ENCODE data around the gene SHLD1. TPM values are rescaled to one million over a fixed set of nuclear protein-coding genes. Genes with fewer than 3 reads are reported as not detected.
"Not testable (repeated sequence)": the region's sequence is repeated elsewhere in the genome, so short reads cannot be mapped to it uniquely, and the experiment has no call there.

SHLD1 gene
- total and polyA plus RNA-seq, 2 experiments from 2014 or later: 8.3 to 9.1 TPM

GRCh38 chr20:5779071-5779900, 29.1 kb downstream of the SHLD1 start:
- TF ChIP-seq, protein P1, sequence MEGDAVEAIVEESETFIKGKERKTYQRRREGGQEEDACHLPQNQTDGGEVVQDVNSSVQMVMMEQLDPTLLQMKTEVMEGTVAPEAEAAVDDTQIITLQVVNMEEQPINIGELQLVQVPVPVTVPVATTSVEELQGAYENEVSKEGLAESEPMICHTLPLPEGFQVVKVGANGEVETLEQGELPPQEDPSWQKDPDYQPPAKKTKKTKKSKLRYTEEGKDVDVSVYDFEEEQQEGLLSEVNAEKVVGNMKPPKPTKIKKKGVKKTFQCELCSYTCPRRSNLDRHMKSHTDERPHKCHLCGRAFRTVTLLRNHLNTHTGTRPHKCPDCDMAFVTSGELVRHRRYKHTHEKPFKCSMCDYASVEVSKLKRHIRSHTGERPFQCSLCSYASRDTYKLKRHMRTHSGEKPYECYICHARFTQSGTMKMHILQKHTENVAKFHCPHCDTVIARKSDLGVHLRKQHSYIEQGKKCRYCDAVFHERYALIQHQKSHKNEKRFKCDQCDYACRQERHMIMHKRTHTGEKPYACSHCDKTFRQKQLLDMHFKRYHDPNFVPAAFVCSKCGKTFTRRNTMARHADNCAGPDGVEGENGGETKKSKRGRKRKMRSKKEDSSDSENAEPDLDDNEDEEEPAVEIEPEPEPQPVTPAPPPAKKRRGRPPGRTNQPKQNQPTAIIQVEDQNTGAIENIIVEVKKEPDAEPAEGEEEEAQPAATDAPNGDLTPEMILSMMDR (IDR thresholded peaks at IDR 0.05; ENCODE audit: poor library complexity): no peak
- TF ChIP-seq EZH2 (IDR thresholded peaks at IDR 0.05; ENCODE audit: borderline replicate concordance): no peak
- no peak for TF ChIP-seq EZH2phosphoT487 (IDR thresholded peaks at IDR 0.05; ENCODE audit: low read depth, severe bottlenecking, unreplicated experiment)
- WGBS (ENCODE audit: low lambda C conversion rate, missing lambda C conversion rate): 92% methylated on average over 3 of the region's 3 CpGs
- no peaks in the 10 kb centered on the region for H3K79me2 ChIP-seq
- H3K4me2 ChIP-seq: no peak overlapping the region
- DNase-seq (ENCODE audit: low spot score): peak; percentile 49
- H3K27ac ChIP-seq: peak overlapping the region; percentile 35
- H3K27me3 ChIP-seq: no peaks in the 10 kb centered on the region
- no peaks in the 10 kb centered on the region for H4K20me1 ChIP-seq (ENCODE audit: insufficient read depth, poor library complexity, severe bottlenecking)
- no peaks in the 10 kb centered on the region for H3K9me2 ChIP-seq (replicated peaks; ENCODE audit: insufficient read depth)
- H2AFZ ChIP-seq: no peak overlapping the region
- H3K36me3 ChIP-seq (replicated peaks; ENCODE audit: insufficient read depth, low read depth): no peaks in the 10 kb centered on the region
- no peak overlapping the region for H3K4me3 ChIP-seq
- peaks cover 19% of the 10 kb centered on the region for H3K4me1 ChIP-seq (ENCODE audit: insufficient read depth)
- H3K9me3 ChIP-seq (ENCODE audit: low read depth): no peaks in the 10 kb centered on the region

DNA sequence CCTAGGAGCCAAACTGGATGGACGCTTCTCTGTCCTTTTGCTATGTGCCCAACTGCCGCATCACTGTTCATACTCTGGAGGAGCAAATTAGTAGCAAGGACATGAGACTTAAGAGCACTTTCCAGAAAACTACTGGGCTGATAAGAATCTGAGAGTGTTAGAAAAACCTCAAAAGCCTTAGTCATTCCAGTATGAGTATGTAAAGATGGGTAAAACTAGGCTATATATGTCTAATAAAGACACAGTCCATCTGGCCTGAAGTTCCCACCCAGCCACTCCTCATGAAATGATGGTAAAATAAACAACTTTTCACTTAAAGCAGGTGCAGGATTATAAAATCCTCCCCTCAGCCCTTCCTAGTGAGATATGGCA, 30.6 kb downstream of the SHLD1 start:
- no peaks in the 10 kb centered on the region for H3K79me2 ChIP-seq

GRCh38 chr20:5781367-5781766, 31.2 kb downstream of the SHLD1 start:
- not testable (repeated sequence) for DNase-seq (ENCODE audit: low spot score); H3K4me2 ChIP-seq; H3K27me3 ChIP-seq; H3K4me3 ChIP-seq; H2AFZ ChIP-seq; H4K20me1 ChIP-seq (ENCODE audit: insufficient read depth, poor library complexity, severe bottlenecking); H3K9me2 ChIP-seq (replicated peaks; ENCODE audit: insufficient read depth); H3K79me2 ChIP-seq; H3K9me3 ChIP-seq (ENCODE audit: low read depth); H3K36me3 ChIP-seq (replicated peaks; ENCODE audit: insufficient read depth, low read depth)
- Histone ChIP-seq H3K4me1 (ENCODE audit: insufficient read depth) (peaks cover 19% of the 10 kb centered on the region), H3K27ac (peak overlapping the region; percentile 77)
- 68% methylated on average over 8 of the region's 8 CpGs for WGBS (ENCODE audit: low lambda C conversion rate, missing lambda C conversion rate)

More for the DNA sequence above, 30.6 kb downstream of the SHLD1 start:
- H3K36me3 ChIP-seq (replicated peaks; ENCODE audit: insufficient read depth, low read depth): no peaks in the 10 kb centered on the region
- no peaks in the 10 kb centered on the region for H3K9me3 ChIP-seq (ENCODE audit: low read depth)
- no peaks in the 10 kb centered on the region for H3K9me2 ChIP-seq (replicated peaks; ENCODE audit: insufficient read depth)
- no peak for DNase-seq (ENCODE audit: low spot score)
- peaks cover 19% of the 10 kb centered on the region for H3K4me1 ChIP-seq (ENCODE audit: insufficient read depth)
- 91% methylated on average over 2 of the region's 2 CpGs for WGBS (ENCODE audit: low lambda C conversion rate, missing lambda C conversion rate)
- H3K27ac ChIP-seq: peak overlapping the region; percentile 77
- H3K4me3 ChIP-seq: no peak overlapping the region
- TF ChIP-seq, protein P1 (IDR thresholded peaks at IDR 0.05; ENCODE audit: poor library complexity): no peak
- TF ChIP-seq EZH2 (IDR thresholded peaks at IDR 0.05; ENCODE audit: borderline replicate concordance) (no peak), EZH2phosphoT487 (IDR thresholded peaks at IDR 0.05; ENCODE audit: low read depth, severe bottlenecking, unreplicated experiment) (no peak)
- H2AFZ ChIP-seq: no peak overlapping the region
- no peaks in the 10 kb centered on the region for H4K20me1 ChIP-seq (ENCODE audit: insufficient read depth, poor library complexity, severe bottlenecking)
- H3K4me2 ChIP-seq: no peak overlapping the region
- H3K27me3 ChIP-seq: no peaks in the 10 kb centered on the region
